T-helper 2 cell treated with Interferon-gamma antibody and Interleukin-4, amounts not matched to agents 5 μg/mL and 100 μg/mL, for 36 hours (primary cell): ENCODE data around the gene ATOH7.
"Not testable (repeated sequence)": the region's sequence is repeated elsewhere in the genome, so short reads cannot be mapped to it uniquely, and the experiment has no call there.

Source experiments
- DNase-seq: peaks from one replicate; pipeline ENCODE4 v3.0.0; 2021; ENCODE audit warnings: low spot score
- H3K27ac Mint-ChIP-seq: one replicate; pipeline ENCODE4 v1.8.0; 2021; ENCODE audit warnings: mild to moderate bottlenecking, mixed read lengths
- H3K27me3 Mint-ChIP-seq: one replicate; pipeline ENCODE4 v1.8.0; 2021; ENCODE audit warnings: low read depth, mixed read lengths
- H3K36me3 Mint-ChIP-seq: one replicate; pipeline ENCODE4 v1.8.0; 2021; ENCODE audit warnings: low read depth, mixed read lengths
- H3K4me1 Mint-ChIP-seq: one replicate; pipeline ENCODE4 v1.8.0; 2021; ENCODE audit warnings: low read depth, mixed read lengths
- H3K4me3 Mint-ChIP-seq: one replicate; pipeline ENCODE4 v1.8.0; 2022; ENCODE audit warnings: mild to moderate bottlenecking, moderate library complexity, mixed read lengths
- H3K9me3 Mint-ChIP-seq: one replicate; pipeline ENCODE4 v1.8.0; 2021; ENCODE audit warnings: mixed read lengths

ATOH7 gene

DNA sequence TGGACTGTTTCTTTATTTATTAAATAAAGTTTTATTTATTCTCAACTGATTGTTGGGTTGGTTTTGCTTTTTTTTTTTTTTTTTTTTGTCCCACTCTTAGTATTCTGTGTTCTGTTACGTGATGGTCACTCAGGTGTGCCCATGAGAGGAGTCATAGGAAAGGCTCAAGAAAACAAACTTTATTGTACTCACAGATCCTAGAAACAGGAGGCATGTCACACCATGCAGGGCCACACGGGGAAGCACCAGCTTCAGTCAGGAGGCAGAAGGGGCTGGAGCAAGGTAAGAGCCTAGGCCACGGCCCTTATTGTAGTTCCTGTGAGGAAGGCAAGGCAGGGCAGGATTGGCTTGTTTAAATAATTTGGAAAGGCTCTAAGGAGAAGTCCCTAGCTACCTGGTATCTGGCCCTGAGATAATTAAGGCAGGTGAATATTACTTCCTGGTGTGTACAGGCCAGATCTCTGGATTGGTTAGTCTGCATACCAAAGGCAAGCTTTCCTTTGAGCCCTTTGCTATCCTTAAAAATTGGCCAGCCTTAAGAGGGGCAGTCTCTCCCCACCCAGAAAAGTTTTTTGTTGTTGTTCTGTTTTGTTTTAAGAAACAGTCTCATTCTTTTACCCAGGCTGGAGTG is 8.3 kb downstream of the ATOH7 start:
- H3K27ac Mint-ChIP-seq = no peak overlapping the region
- H3K27me3 Mint-ChIP-seq = peaks cover 15% of the 10 kb centered on the region
- no peaks in the 10 kb centered on the region for H3K4me1 Mint-ChIP-seq
- H3K36me3 Mint-ChIP-seq = no peaks in the 10 kb centered on the region
- no peak for DNase-seq
- H3K4me3 Mint-ChIP-seq = no peak overlapping the region
- H3K9me3 Mint-ChIP-seq = no peaks in the 10 kb centered on the region

DNA sequence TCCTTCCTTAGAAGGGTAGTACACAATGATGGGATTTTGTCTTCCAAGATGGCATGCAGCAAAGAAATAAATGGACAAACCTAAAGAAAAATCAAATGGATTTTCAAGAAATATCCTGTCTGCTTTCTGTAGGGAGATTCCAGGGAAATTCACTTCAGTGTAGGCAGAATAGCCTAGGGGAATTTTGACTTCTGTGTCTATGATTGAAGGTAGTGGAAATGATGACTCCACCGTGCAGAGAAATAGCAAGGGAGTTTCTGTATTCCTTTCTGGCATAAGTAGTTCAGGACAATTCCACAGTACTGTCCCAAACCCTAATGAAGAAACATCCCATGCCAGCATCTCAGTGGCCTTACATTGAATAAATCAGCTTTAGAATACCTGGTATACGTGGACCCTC is 9.5 kb downstream of the ATOH7 start:
- H3K9me3 Mint-ChIP-seq = no peaks in the 10 kb centered on the region
- H3K36me3 Mint-ChIP-seq = no peaks in the 10 kb centered on the region
- no peak overlapping the region for H3K4me3 Mint-ChIP-seq
- peaks cover 6% of the 10 kb centered on the region for H3K27me3 Mint-ChIP-seq
- H3K4me1 Mint-ChIP-seq = no peaks in the 10 kb centered on the region
- H3K27ac Mint-ChIP-seq = no peak overlapping the region
- no peak for DNase-seq

GRCh38 chr10:68221196-68221595 is 10.7 kb downstream of the ATOH7 start:
- no peaks in the 10 kb centered on the region for H3K36me3 Mint-ChIP-seq
- H3K27me3 Mint-ChIP-seq = peaks cover 6% of the 10 kb centered on the region
- no peak overlapping the region for H3K4me3 Mint-ChIP-seq
- no peak overlapping the region for H3K27ac Mint-ChIP-seq
- no peak for DNase-seq
- H3K9me3 Mint-ChIP-seq = no peaks in the 10 kb centered on the region
- H3K4me1 Mint-ChIP-seq = no peaks in the 10 kb centered on the region

GRCh38 chr10:68218786-68219185 is 13.1 kb downstream of the ATOH7 start:
- peaks cover 6% of the 10 kb centered on the region for H3K27me3 Mint-ChIP-seq
- no peaks in the 10 kb centered on the region for H3K9me3 Mint-ChIP-seq
- H3K27ac Mint-ChIP-seq = no peak overlapping the region
- no peaks in the 10 kb centered on the region for H3K36me3 Mint-ChIP-seq
- DNase-seq = no peak
- no peak overlapping the region for H3K4me3 Mint-ChIP-seq
- H3K4me1 Mint-ChIP-seq = no peaks in the 10 kb centered on the region

- DNase-seq = no peak
- H3K27ac Mint-ChIP-seq = no peak overlapping the region
- no peaks in the 10 kb centered on the region for H3K36me3 Mint-ChIP-seq
- H3K9me3 Mint-ChIP-seq = no peaks in the 10 kb centered on the region
- H3K27me3 Mint-ChIP-seq = peaks cover 11% of the 10 kb centered on the region
- no peaks in the 10 kb centered on the region for H3K4me1 Mint-ChIP-seq
- no peak overlapping the region for H3K4me3 Mint-ChIP-seq
Observed at GRCh38 chr10:68212721-68213352, 19.1 kb downstream of the ATOH7 start.

DNA sequence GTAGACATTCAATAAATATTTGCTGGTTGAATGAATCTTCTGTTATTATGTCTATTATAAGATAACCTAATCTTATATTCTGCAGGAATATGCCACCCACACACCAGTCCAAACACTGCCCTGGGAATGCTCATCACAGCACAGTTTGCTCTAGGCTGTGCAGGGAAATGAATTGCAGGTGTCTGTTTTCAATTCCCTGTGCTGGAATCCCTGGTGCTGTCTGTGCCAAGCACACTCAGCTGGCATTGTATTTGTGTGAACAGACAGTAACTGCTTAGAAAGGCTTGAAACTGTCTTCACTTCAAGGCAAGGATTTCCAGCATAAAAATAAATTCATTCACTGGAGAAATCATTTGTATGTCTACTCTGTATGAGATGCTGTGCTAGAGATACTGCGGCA is 20.2 kb downstream of the ATOH7 start:
- no peaks in the 10 kb centered on the region for H3K4me1 Mint-ChIP-seq
- peaks cover 11% of the 10 kb centered on the region for H3K27me3 Mint-ChIP-seq
- H3K9me3 Mint-ChIP-seq = no peaks in the 10 kb centered on the region
- no peak overlapping the region for H3K27ac Mint-ChIP-seq
- no peaks in the 10 kb centered on the region for H3K36me3 Mint-ChIP-seq
- no peak overlapping the region for H3K4me3 Mint-ChIP-seq
- no peak for DNase-seq

GRCh38 chr10:68208424-68209042 is 23.4 kb downstream of the ATOH7 start:
- peaks cover 10% of the 10 kb centered on the region for H3K27me3 Mint-ChIP-seq
- no peak for DNase-seq

DNA sequence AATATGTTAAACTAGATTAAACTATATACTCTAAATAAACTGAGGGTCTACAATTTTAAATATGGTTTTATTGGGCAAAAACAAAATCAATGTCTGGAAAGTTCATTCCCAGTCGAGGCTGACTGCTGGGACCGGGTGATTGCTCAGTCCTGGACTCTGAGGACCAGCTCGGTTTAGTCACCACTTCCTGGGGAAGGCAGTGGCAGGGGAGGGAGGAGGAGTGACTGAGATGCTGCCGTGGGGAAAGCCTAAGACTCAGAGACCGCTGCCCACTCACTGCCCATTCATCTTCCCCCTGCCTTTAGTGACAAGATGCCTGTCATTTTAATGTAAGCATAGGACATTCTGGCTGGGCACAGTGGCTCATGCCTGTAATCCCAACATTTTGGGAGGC is 29.0 kb downstream of the ATOH7 start:
- H3K27ac Mint-ChIP-seq = no peak overlapping the region
- peaks cover 14% of the 10 kb centered on the region for H3K27me3 Mint-ChIP-seq
- DNase-seq = peak; percentile 17
- H3K9me3 Mint-ChIP-seq = no peaks in the 10 kb centered on the region
- H3K36me3 Mint-ChIP-seq = no peaks in the 10 kb centered on the region
- H3K4me1 Mint-ChIP-seq = peaks cover 4% of the 10 kb centered on the region
- no peak overlapping the region for H3K4me3 Mint-ChIP-seq

More at GRCh38 chr10:68208424-68209042, 23.4 kb downstream of the ATOH7 start:
- H3K4me1 Mint-ChIP-seq = no peaks in the 10 kb centered on the region
- no peaks in the 10 kb centered on the region for H3K36me3 Mint-ChIP-seq
- H3K9me3 Mint-ChIP-seq = no peaks in the 10 kb centered on the region
- no peak overlapping the region for H3K4me3 Mint-ChIP-seq
- no peak overlapping the region for H3K27ac Mint-ChIP-seq

DNA sequence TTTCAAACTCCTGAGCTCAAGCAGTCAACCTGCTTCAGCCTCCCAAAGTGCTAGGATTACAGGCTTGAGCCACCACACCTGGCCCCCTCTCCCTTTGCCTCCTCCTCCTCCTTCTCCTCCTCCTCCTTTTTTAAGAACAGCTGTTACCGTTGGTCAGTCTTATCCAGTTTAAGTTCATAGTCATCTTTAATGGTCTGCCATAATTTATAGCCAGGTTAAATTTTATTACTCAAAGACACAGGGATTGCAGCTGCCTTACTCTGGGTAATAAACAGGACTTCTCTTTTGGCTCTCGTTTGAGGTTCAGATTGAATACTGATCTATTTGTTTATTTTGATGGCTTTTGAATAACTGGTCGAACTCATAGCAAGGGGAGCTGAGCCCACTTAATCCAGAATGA is 35.2 kb downstream of the ATOH7 start:
- Mint-ChIP-seq H3K9me3 (peaks cover 5% of the 10 kb centered on the region), H3K4me3 (no peak overlapping the region), H3K27ac (no peak overlapping the region), H3K4me1 (peaks cover 1% of the 10 kb centered on the region), H3K27me3 (peaks cover 35% of the 10 kb centered on the region), H3K36me3 (no peaks in the 10 kb centered on the region)
- no peak for DNase-seq

- H3K27ac Mint-ChIP-seq, DNase-seq, H3K9me3 Mint-ChIP-seq, H3K4me1 Mint-ChIP-seq, H3K4me3 Mint-ChIP-seq, H3K36me3 Mint-ChIP-seq: not testable (repeated sequence)
- H3K27me3 Mint-ChIP-seq = peaks cover 36% of the 10 kb centered on the region
Observed at GRCh38 chr10:68195776-68196175, 36.1 kb downstream of the ATOH7 start.

DNA sequence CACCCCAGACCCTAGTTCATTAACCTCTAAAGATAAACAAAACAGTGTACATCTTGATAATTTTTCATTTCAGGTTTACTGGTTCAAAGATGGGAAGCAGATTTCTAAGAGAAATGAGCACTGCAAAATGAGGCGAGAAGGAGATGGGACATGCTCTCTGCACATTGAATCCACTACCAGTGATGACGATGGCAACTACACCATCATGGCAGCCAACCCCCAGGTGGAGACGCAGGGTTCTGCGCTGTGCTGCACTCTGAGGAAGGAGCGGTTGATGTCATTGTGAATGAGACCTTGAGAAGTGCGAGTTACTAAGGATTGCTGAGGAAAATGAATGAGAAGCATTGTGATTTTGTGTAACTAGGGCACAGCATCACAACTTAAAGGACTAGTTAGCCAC is 37.6 kb downstream of the ATOH7 start:
- Mint-ChIP-seq H3K4me1 (peaks cover 1% of the 10 kb centered on the region), H3K27ac (no peak overlapping the region), H3K36me3 (no peaks in the 10 kb centered on the region), H3K9me3 (peaks cover 5% of the 10 kb centered on the region), H3K27me3 (peaks cover 38% of the 10 kb centered on the region), H3K4me3 (no peak overlapping the region)
- no peak for DNase-seq

- Mint-ChIP-seq H3K9me3 (peaks cover 5% of the 10 kb centered on the region), H3K4me3 (no peak overlapping the region), H3K27me3 (peaks cover 34% of the 10 kb centered on the region), H3K36me3 (no peaks in the 10 kb centered on the region), H3K4me1 (peaks cover 1% of the 10 kb centered on the region), H3K27ac (no peak overlapping the region)
- no peak for DNase-seq
Observed at GRCh38 chr10:68192113-68192512, 39.8 kb downstream of the ATOH7 start.

DNA sequence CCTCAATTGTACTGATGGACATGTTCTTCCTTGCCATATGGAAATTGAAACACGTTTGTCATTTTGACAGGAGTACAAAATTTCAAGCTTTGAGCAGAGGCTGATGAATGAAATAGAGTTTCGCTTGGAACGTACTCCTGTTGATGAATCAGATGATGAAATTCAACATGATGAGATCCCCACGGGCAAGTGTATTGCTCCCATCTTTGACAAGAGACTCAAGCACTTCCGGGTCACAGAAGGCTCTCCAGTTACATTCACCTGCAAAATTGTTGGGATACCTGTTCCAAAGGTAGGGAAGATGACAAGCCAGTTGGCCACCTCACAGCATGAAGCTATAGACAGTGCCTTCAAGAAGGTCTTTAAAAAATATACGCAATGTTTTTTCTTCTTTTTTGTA is 43.1 kb downstream of the ATOH7 start:
- no peak overlapping the region for H3K27ac Mint-ChIP-seq
- no peaks in the 10 kb centered on the region for H3K36me3 Mint-ChIP-seq
- H3K27me3 Mint-ChIP-seq = peaks cover 39% of the 10 kb centered on the region

GRCh38 chr10:68185085-68185484 is 46.8 kb downstream of the ATOH7 start:
- Mint-ChIP-seq H3K27me3 (peaks cover 22% of the 10 kb centered on the region), H3K9me3 (no peaks in the 10 kb centered on the region), H3K27ac (no peak overlapping the region), H3K4me1 (no peaks in the 10 kb centered on the region), H3K4me3 (no peak overlapping the region), H3K36me3 (no peaks in the 10 kb centered on the region)
- no peak for DNase-seq

More for the DNA sequence above, 43.1 kb downstream of the ATOH7 start:
- H3K4me3 Mint-ChIP-seq = no peak overlapping the region
- peaks cover 1% of the 10 kb centered on the region for H3K4me1 Mint-ChIP-seq
- H3K9me3 Mint-ChIP-seq = peaks cover 5% of the 10 kb centered on the region
- DNase-seq = no peak
